HEK293 (cell line): ENCODE data around the gene NRN1L.

ENCODE experiments used
- GLI4 ChIP-seq: fragments of 450-650 bp; formaldehyde crosslinking; IDR thresholded peaks from 2 replicates; pipeline ENCODE4 v1.5.1; 2016; ENCODE audit warnings: missing biosample characterization, missing genetic modification characterization
- REST ChIP-seq: fragments of 450-650 bp; formaldehyde crosslinking; IDR thresholded peaks from 2 replicates; pipeline ENCODE4 v1.5.1; 2016; ENCODE audit warnings: missing biosample characterization, missing genetic modification characterization
- TSHZ1 ChIP-seq: fragments of 450-650 bp; formaldehyde crosslinking; IDR thresholded peaks from 2 replicates; pipeline ENCODE4 v1.5.1; 2016; ENCODE audit warnings: missing biosample characterization, missing genetic modification characterization, borderline replicate concordance
- ZNF202 ChIP-seq: fragments of 450-650 bp; formaldehyde crosslinking; IDR thresholded peaks from 2 replicates; pipeline ENCODE4 v1.5.1; 2016; ENCODE audit warnings: missing biosample characterization, missing genetic modification characterization, borderline replicate concordance
- ZNF362 ChIP-seq: fragments of 450-650 bp; formaldehyde crosslinking; IDR thresholded peaks from 2 replicates; pipeline ENCODE4 v1.5.1; 2016; ENCODE audit warnings: missing biosample characterization, missing genetic modification characterization
- TF ChIP-seq, protein P1 (sequence below): fragments of 450-650 bp; formaldehyde crosslinking; IDR thresholded peaks from 2 replicates; pipeline ENCODE4 v1.5.1; 2016; ENCODE audit warnings: missing biosample characterization, missing genetic modification characterization

DNA sequence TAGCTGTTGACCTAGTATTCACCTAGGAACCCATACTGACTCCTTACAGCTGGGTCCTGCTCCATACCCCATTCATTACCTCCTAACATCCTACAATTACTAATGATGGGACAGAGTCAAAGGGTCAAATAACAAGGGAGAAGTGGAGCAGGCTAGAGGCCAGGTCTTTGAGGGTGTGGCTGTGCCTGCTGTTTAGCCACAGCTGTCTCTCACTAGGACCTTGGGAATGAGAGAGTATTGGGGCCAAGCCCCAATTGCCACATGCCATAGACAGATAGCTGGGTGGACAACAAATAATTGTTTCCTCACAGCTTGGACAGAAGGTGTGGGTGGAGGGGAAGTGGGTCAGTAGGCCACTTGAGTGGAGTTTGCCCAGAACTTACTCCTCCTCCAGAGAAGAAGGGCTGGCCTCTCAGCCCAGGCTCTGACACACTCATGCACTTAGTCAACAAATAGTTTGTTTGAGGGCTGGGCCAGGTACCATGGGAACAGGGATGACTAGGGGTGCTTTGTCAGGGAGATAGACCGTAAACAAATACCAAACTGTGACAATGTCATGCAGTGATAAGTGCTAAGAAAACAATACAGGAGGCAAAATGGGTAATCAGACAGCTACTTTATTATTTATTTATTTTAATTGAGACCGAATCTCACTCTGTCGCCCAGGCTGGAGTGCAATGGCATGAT, 27.0 kb upstream of the NRN1L start:
- TF ChIP-seq TSHZ1 (tag by site-specific recombination) = no peak
- TF ChIP-seq REST (tag by site-specific recombination) = no peak
- TF ChIP-seq ZNF202 (tag by site-specific recombination) = no peak
- TF ChIP-seq GLI4 (tag by site-specific recombination) = no peak
- no peak for TF ChIP-seq ZNF362 (tag by site-specific recombination)
- TF ChIP-seq, protein P1, sequence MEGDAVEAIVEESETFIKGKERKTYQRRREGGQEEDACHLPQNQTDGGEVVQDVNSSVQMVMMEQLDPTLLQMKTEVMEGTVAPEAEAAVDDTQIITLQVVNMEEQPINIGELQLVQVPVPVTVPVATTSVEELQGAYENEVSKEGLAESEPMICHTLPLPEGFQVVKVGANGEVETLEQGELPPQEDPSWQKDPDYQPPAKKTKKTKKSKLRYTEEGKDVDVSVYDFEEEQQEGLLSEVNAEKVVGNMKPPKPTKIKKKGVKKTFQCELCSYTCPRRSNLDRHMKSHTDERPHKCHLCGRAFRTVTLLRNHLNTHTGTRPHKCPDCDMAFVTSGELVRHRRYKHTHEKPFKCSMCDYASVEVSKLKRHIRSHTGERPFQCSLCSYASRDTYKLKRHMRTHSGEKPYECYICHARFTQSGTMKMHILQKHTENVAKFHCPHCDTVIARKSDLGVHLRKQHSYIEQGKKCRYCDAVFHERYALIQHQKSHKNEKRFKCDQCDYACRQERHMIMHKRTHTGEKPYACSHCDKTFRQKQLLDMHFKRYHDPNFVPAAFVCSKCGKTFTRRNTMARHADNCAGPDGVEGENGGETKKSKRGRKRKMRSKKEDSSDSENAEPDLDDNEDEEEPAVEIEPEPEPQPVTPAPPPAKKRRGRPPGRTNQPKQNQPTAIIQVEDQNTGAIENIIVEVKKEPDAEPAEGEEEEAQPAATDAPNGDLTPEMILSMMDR (tag by site-specific recombination) = no peak
